LNCAP (cell line): ENCODE results near the gene CPZ.

ENCODE experiments used
- CTCF ChIP-seq: fragments of 450-650 bp; IDR thresholded peaks from 2 replicates; pipeline ENCODE4 v1.5.1; 2017; ENCODE audit warnings: mild to moderate bottlenecking

CPZ gene

GRCh38 chr4:8553216-8553615 lies 39.3 kb upstream of the CPZ start:
- no peak for TF ChIP-seq CTCF

GRCh38 chr4:8553991-8554405 lies 38.6 kb upstream of the CPZ start:
- no peak for TF ChIP-seq CTCF

GRCh38 chr4:8554555-8555100 lies 37.9 kb upstream of the CPZ start:
- TF ChIP-seq CTCF: no peak

GRCh38 chr4:8555716-8556115 lies 36.8 kb upstream of the CPZ start:
- no peak for TF ChIP-seq CTCF

- no peak for TF ChIP-seq CTCF
Observed at GRCh38 chr4:8556341-8557150, 36.0 kb upstream of the CPZ start.

GRCh38 chr4:8557151-8558076 lies 35.2 kb upstream of the CPZ start:
- no peak for TF ChIP-seq CTCF

GRCh38 chr4:8558080-8558960 lies 34.2 kb upstream of the CPZ start:
- TF ChIP-seq CTCF: no peak
